ENCODE measurements around the gene PDE4D. TPM values are rescaled to one million over a fixed set of nuclear protein-coding genes. Genes with fewer than 3 reads are reported as not detected.
A peak's percentile ranks its signal among the peaks of the same experiment; 100 is the strongest.
"Not testable (repeated sequence)": the region's sequence is repeated elsewhere in the genome, so short reads cannot be mapped to it uniquely, and the experiment has no call there.

Gene PDE4D
- polyA plus RNA-seq, 3 donors, result 20.8 to 22.7 (median 21.8) TPM

DNA sequence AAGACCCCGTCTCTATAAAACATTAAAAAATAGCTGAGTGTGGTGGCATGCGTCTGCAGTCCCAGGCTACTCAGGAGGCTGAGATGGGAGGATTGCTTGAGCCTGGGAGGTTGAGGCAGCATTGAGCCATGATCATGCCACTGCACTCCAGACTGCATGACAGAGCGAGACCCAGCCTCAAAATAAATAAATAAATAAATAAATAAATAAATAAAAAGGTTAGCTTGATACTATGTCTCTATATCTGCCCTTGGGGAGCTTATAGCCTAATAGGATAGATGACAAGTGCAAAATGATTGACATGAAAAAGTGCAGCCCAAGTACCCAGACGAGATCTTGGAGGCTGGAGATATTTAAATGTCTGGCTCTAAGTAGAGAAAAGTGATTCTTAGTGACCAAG, 122.6 kb downstream of the PDE4D start:
- no peak for DNase-seq (ENCODE audit: low read depth in 3 of 3, low spot score in 2 of 3)

DNA sequence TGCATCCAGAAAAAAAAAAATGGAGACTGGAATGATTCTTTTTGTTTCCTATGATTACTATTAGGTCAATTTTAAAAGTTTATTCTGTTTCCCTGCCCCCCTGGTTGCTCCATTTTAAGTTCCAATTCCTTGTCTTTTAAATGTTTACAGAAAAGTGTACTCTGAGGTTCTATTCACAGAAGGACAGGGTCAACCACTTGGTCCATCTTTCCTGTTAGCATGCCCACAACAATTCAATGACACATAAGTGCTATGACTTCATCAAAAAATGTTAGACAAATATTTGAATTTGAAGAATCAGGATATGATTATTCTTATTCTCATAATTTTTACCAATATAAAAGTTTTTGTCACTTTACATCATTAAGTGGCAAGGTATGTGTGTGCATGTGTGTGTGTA, 123.7 kb downstream of the PDE4D start:
- DNase-seq (ENCODE audit: low read depth in 3 of 3, low spot score in 2 of 3), result no peak

- DNase-seq (ENCODE audit: low read depth in 3 of 3, low spot score in 2 of 3), result no peak
These were observed 124.5 kb downstream of the PDE4D start for GRCh38 chr5:59769041-59769360.

DNA sequence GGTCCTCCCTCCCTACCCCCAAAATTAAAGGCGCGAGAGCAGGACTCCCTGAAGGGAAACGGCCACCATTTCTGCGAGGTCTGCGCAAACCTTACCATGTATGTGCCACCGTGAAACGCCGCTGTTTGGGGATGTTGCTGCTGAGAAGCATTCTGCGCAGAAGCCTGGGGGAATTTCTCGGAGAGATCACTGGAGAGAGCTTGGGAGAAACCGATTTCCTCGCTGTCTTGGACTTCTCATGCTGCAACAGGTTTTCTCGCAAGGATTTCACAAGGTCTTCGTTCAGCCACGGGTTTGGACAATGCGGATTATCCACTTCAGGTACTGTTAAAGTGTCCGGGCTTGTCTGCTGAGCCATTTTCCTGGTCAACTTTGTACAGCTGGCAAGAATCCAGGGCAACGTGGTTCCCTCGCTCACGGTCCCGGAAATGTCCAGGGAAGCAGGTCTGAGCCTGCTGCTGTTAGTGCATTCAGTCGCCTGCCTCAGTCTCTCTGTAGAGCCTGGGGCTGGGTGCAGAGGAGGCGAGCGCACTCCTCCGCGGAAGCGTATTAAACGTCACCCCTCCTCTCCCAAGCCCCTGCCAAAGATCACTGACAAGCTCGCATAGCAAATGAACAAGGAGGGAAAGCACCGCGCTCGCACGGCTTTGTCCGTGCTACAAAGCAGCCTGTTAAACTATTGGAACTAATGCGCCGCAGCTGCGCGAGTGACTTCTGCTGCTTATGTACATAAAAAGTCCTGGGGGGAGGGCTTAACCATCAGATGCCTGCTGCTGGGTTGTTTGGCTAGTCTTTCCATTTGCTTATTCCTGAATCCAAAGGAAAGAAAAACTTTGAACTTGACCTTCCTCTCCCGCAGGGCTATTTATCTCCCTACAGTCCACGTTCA, 125.1 kb downstream of the PDE4D start:
- peak in 2 of 3 donors; percentile 72 to 74 for DNase-seq (ENCODE audit: low read depth in 3 of 3, low spot score in 2 of 3)

- DNase-seq (ENCODE audit: low read depth in 3 of 3, low spot score in 2 of 3), result no peak
These were observed 125.8 kb downstream of the PDE4D start for GRCh38 chr5:59767681-59768151.

- no peak for DNase-seq (ENCODE audit: low read depth in 3 of 3, low spot score in 2 of 3)
These were observed 126.3 kb downstream of the PDE4D start for GRCh38 chr5:59767211-59767605.

DNA sequence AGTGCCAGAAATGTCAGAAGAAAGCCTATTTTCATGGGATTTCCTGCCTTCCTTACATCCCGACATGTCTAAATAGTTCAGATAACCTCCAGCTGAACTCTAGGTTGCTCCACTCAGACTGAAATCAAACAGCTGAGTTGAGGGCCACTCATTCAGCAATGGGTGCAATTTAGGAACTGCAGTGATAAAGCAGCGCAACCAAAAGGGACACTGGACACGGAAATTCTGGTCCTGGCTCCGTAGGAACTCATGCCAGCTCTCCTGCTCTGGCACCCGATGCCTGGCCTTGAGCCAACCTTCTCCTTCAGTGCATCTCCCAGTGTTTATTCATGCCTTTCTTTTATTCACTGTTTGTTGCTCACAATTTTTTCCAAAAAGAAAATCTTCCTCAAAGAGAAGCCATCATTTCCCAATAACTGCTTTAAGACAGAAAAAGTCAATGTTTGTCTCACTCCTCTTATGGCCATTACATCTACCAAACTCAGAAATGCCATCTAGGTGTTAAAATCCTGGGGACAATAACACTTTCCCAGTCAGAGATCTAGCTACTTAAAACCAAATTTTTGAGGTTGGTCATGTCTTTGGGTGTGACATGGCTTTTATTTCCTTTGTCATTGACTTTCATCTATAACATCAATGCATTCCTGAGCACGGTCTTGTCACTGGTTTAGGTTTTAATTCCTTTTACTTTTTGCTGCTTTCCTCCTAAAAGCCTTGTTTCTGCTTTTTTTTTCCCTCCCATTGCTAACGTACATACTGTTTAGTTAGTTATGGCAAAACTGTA, 126.9 kb downstream of the PDE4D start:
- no peak for DNase-seq (ENCODE audit: low read depth in 3 of 3, low spot score in 2 of 3)

GRCh38 chr5:59765446-59765845, 128.1 kb downstream of the PDE4D start:
- DNase-seq (ENCODE audit: low read depth in 3 of 3, low spot score in 2 of 3), result no peak

DNA sequence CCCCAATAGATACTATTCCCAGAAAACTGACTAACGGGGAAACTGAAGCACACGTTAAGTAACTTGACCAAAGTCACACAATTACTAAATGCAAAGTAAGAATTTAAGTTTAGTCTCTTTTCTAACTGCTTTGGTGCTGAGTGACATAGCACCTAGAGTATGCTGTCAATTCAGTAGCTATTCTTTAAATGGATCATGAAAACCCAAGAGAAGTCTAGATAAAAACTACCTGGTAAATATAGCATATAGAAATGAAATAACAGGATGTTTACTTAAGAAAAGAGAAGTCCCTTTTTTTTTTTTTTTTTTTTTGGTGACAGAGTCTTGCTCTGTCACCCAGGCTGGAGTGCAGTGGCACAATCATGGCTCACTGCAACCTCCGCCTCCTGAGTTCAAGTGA, 129.2 kb downstream of the PDE4D start:
- no peak for DNase-seq (ENCODE audit: low read depth in 3 of 3, low spot score in 2 of 3)

GRCh38 chr5:59763541-59763940, 130.0 kb downstream of the PDE4D start:
- no peak for DNase-seq (ENCODE audit: low read depth in 3 of 3, low spot score in 2 of 3)

- not testable (repeated sequence) for DNase-seq (ENCODE audit: low read depth in 3 of 3, low spot score in 2 of 3)
These were observed 131.3 kb downstream of the PDE4D start for GRCh38 chr5:59762232-59762631.

DNA sequence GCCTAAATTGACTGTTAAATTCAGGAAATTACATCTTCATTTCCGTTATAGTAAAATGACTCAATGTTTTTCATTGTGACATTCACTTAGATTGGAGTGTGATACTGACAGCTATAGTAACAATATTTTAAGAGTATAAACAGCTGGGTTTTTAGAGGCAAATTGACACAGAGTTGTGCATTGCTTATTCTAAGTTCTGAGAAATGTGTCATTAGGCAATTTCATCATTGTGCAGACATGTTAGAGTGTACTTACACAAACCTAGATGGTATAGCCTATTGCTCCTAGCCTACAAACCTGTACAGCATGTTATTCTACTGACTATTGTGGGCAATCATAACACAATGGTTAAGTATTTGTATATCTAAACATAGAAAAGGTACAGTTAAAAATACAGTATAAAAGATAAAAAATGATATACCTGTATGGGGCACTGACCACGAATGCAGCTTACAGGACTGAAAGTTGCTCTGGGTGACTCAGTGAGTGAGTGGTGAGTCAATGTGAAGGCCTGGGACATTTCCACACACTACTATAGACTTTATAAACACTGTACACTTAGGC, 132.7 kb downstream of the PDE4D start:
- DNase-seq (ENCODE audit: low read depth in 3 of 3, low spot score in 2 of 3), result no peak

GRCh38 chr5:59759600-59760351, 133.8 kb downstream of the PDE4D start:
- DNase-seq (ENCODE audit: low read depth in 3 of 3, low spot score in 2 of 3), result no peak

GRCh38 chr5:59758566-59758965, 135.0 kb downstream of the PDE4D start:
- DNase-seq (ENCODE audit: low read depth in 3 of 3, low spot score in 2 of 3), result no peak

DNA sequence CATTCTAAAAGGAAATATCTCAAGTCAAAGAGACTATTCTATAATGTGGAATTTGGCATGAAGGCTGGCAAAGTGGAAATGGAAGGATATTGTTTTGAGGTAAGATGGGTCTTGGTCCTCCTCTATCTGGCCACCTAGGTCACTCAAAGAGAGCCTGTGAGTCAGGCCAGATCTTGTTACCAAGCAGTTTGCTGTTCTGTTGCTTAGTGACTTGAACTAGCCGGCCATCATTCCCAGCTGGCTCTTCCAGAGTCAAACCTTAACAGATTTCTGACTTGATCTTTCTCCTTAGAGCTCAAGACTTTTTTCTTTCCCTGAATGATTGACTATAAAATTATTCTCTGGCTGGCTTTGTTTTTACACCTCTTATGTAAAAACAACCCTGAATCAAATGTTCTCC, 136.1 kb downstream of the PDE4D start:
- DNase-seq (ENCODE audit: low read depth in 3 of 3, low spot score in 2 of 3), result no peak

DNA sequence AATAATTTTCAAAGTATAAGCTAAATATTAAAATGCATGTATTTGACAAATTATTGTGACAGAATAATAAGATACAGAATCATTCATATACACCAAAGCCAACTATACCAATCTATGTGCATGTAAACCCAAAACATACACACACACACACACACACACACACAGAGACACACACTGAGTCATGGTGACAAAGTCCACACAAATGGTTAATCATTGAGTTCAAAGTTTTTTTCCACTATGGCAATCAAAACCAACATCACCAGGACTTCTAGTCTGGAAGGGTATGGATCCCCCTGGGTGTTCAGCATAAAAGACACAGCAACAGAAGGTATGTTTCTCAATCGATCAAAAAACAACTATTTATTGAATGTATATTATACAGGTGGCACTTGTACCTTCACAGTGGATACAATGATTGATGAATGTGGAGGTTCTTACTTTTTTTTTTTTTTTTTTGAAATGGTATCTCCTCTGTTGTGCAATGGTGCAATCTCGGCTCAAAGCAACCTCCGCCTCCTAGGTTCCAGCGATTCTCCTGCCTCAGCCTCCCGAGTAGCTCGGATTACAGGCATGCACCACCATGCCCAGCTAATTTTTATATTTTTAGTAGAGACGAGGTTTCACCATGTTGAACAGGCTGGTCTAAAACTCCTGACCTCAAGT, 137.0 kb downstream of the PDE4D start:
- DNase-seq (ENCODE audit: low read depth in 3 of 3, low spot score in 2 of 3), result no peak

- DNase-seq (ENCODE audit: low read depth in 3 of 3, low spot score in 2 of 3), result no peak
These were observed 138.1 kb downstream of the PDE4D start for GRCh38 chr5:59755476-59755875.

DNA sequence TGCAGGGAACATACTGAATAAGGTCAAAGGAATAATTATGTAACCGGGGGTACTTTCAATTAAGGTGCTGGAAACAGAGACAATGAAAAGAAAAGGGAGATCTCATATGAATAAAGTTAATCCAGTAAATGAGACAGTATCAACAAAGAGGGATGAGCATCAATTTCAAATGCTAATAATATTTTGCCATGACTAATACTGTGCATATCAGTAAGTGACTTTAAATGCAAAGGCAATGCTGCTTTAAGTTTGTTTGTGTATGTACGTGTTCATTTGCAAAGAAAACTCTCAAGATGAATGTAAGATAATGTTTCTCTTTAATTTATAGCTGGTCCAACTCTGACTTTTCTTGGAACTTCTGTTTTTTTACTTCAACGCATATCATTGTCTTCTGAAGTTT, 139.9 kb downstream of the PDE4D start:
- no peak for DNase-seq (ENCODE audit: low read depth in 3 of 3, low spot score in 2 of 3)

DNA sequence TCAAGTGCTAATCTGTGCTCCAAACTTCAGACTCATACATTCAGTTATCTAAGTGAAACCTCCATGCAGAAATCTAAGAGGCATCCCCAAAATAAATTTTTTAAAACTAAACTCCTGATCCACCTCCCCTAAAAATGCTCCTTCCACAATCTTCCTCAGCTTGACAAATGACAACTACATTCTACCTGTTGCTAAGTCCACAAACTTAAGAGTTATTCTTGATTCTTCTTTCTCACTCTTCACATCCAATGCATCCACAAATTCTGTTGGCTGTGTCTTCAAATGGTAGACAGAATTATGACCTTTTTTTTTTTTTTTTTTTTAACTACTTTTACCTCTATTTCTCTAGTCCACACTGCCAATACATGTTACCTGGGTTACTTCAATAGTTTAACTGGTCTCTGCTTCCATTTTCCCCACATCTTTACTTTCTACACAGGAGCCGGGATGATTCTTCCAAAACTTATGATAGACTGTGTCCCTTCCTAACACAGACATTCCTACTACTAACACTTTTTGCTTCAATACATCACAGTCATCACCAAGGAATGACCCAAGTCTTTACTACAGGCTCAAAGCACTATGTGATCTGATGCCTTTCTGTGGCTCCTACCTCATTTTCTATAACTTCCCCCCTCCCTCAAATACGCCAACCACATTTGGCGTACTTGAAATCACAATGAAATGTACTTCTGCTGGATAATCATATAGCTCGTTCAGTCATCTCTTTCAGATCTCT, 143.6 kb downstream of the PDE4D start:
- no peak for DNase-seq (ENCODE audit: low read depth in 3 of 3, low spot score in 2 of 3)
